GM12878 (cell line): ENCODE results near the gene ERO1A. TPM values are rescaled to one million over a fixed set of nuclear protein-coding genes. Genes with fewer than 3 reads are reported as not detected.

ENCODE experiments used
- CBFB ChIP-seq: IDR thresholded peaks from 2 replicates; pipeline ENCODE4 v1.6.1; 2016; ENCODE audit warnings: antibody characterized with exemption, low read depth
- DPF2 ChIP-seq: fragments of 450-650 bp; IDR thresholded peaks from 2 replicates; pipeline ENCODE4 v1.6.1; 2017; ENCODE audit warnings: mild to moderate bottlenecking
- E2F8 ChIP-seq: fragments of 450-650 bp; IDR thresholded peaks from 2 replicates; pipeline ENCODE4 v1.6.1; 2018; ENCODE audit warnings: mild to moderate bottlenecking, low read depth, moderate library complexity; ENCODE audit not compliant: partially characterized antibody
- EED ChIP-seq: sonication (generic); IDR thresholded peaks from 2 replicates; pipeline ENCODE4 v1.6.1; 2016; ENCODE audit warnings: antibody characterized with exemption, low read depth
- ESRRA ChIP-seq: IDR thresholded peaks from 2 replicates; pipeline ENCODE4 v1.6.1; 2012; ENCODE audit warnings: mild to moderate bottlenecking, low read length, improper control_type of control experiment
- IKZF1 ChIP-seq: fragments of 450-650 bp; conservative IDR thresholded peaks from 2 replicates; pipeline ENCODE4 v1.6.1; 2017; ENCODE audit warnings: antibody characterized with exemption, mild to moderate bottlenecking
- IKZF2 ChIP-seq, 2 experiments: fragments of 450-650 bp; IDR thresholded peaks; 2 replicates each; pipeline ENCODE4 v1.6.1; 2017; ENCODE audit warnings: mild to moderate bottlenecking in 2 of 2, moderate library complexity in 2 of 2
- JUNB ChIP-seq: IDR thresholded peaks from 2 replicates; pipeline ENCODE4 v1.6.1; 2016; ENCODE audit warnings: antibody characterized with exemption, mild to moderate bottlenecking
- KDM1A ChIP-seq: fragments of 200-600 bp; sonication (generic); IDR thresholded peaks from 2 replicates; pipeline ENCODE4 v1.6.1; 2016; ENCODE audit warnings: borderline replicate concordance
- KLF5 ChIP-seq: fragments of 450-650 bp; IDR thresholded peaks from 2 replicates; pipeline ENCODE4 v1.6.1; 2014; ENCODE audit warnings: mild to moderate bottlenecking; ENCODE audit not compliant: partially characterized antibody
- MAX ChIP-seq: IDR thresholded peaks from 2 replicates; pipeline ENCODE4 v1.6.1; 2012; ENCODE audit warnings: low read depth, low read length, improper control_type of control experiment
- NBN ChIP-seq: fragments of 450-650 bp; IDR thresholded peaks from 2 replicates; pipeline ENCODE4 v1.6.1; 2016
- NFYA ChIP-seq: IDR thresholded peaks from 2 replicates; pipeline ENCODE4 v1.6.1; 2011; ENCODE audit warnings: low read depth, mild to moderate bottlenecking, low read length, improper control_type of control experiment, borderline replicate concordance
- NR2F1 ChIP-seq: fragments of 450-650 bp; conservative IDR thresholded peaks from 2 replicates; pipeline ENCODE4 v1.6.1; 2017; ENCODE audit warnings: mild to moderate bottlenecking
- NRF1 ChIP-seq: conservative IDR thresholded peaks from 2 replicates; pipeline ENCODE4 v1.6.1; 2011; ENCODE audit warnings: mild to moderate bottlenecking, low read depth, low read length, improper control_type of control experiment
- PKNOX1 ChIP-seq: fragments of 450-650 bp; IDR thresholded peaks from 2 replicates; pipeline ENCODE4 v1.6.1; 2016; ENCODE audit warnings: mild to moderate bottlenecking
- PML ChIP-seq: IDR thresholded peaks from 2 replicates; pipeline ENCODE4 v1.6.1; 2012; ENCODE audit warnings: low read length, inconsistent platforms
- RAD51 ChIP-seq: fragments of 450-650 bp; IDR thresholded peaks from 2 replicates; pipeline ENCODE4 v1.6.1; 2016; ENCODE audit warnings: moderate library complexity, mild to moderate bottlenecking, inconsistent platforms
- RB1 ChIP-seq: fragments of 450-650 bp; formaldehyde crosslinking; IDR thresholded peaks from 2 replicates; pipeline ENCODE4 v1.6.1; 2017; ENCODE audit warnings: mild to moderate bottlenecking, borderline replicate concordance
- SIN3A ChIP-seq: IDR thresholded peaks from 2 replicates; pipeline ENCODE4 v1.6.1; 2012; ENCODE audit warnings: low read depth, low read length, improper control_type of control experiment
- SMAD5 ChIP-seq: IDR thresholded peaks from 2 replicates; pipeline ENCODE4 v1.6.1; 2016; ENCODE audit warnings: antibody characterized with exemption, low read depth
- SPI1 ChIP-seq: IDR thresholded peaks from 2 replicates; pipeline ENCODE4 v1.6.1; 2011; ENCODE audit warnings: low read depth, mild to moderate bottlenecking, low read length, moderate library complexity, borderline replicate concordance; ENCODE audit not compliant: insufficient read depth
- SREBF2 ChIP-seq: IDR thresholded peaks from 2 replicates; pipeline ENCODE4 v1.6.1; 2012; ENCODE audit warnings: mild to moderate bottlenecking, low read length
- STAT1 ChIP-seq: fragments of 450-650 bp; conservative IDR thresholded peaks from 2 replicates; pipeline ENCODE4 v1.6.1; 2014; ENCODE audit warnings: antibody characterized with exemption, mild to moderate bottlenecking
- TBL1XR1 ChIP-seq: IDR thresholded peaks from 2 replicates; pipeline ENCODE4 v1.6.1; 2012; ENCODE audit warnings: low read depth, low read length, improper control_type of control experiment
- USF1 ChIP-seq: IDR thresholded peaks from 2 replicates; pipeline ENCODE4 v1.6.1; 2011; ENCODE audit warnings: borderline replicate concordance, low read depth, mild to moderate bottlenecking, moderate library complexity, mixed read lengths, low read length; ENCODE audit not compliant: insufficient read depth; ENCODE audit errors: extremely low read length
- WRNIP1 ChIP-seq: IDR thresholded peaks from 2 replicates; pipeline ENCODE4 v1.6.1; 2011; ENCODE audit warnings: low read depth, low read length, improper control_type of control experiment, borderline replicate concordance
- YBX1 ChIP-seq: fragments of 450-650 bp; IDR thresholded peaks from 2 replicates; pipeline ENCODE4 v1.6.1; 2016; ENCODE audit warnings: antibody characterized with exemption
- ZNF274 ChIP-seq: IDR thresholded peaks from one replicate; pipeline ENCODE4 v1.8.0; 2011; ENCODE audit not compliant: insufficient read length, insufficient read depth
- polyA plus RNA-seq, 11 experiments: library from polyadenylated mRNA; depleted of rRNA in 4 of 11; unstranded in 6 of 11; stranded (reverse) in 5 of 11; fragments of >200 nt; fragmentation: Nextera tagmentation in 4 of 11; fragmentation: Illumina TruSeq in 1 of 11; extraction: Ambion mirVana in 4 of 11; extraction: Trizol in 1 of 11; gene quantifications; 1 replicate in 1 of 11; 2 replicates in 10 of 11; pipeline versions ENCODE4 v1.2.1 to v1.2.3, GENCODE V29; 2011 to 2016; ENCODE audit warnings: inconsistent platforms in 2 of 11, missing spikeins in 2 of 11, low read depth in 1 of 11
- total RNA-seq, 4 experiments: library from RNA; depleted of rRNA in 3 of 4; stranded (reverse); fragments of >200 nt in 3 of 4; fragmentation: Illumina TruSeq in 1 of 4; extraction: Trizol in 1 of 4; gene quantifications; 2 replicates each; pipeline versions ENCODE4 v1.2.1 to v1.2.3, GENCODE V29; 2013 to 2021

The ERO1A gene
- total and polyA plus RNA-seq, 10 of the 15 experiments (the other 5 are each of a cell fraction or from before 2014, with no cell fraction given), result 17.5 to 93.1 (median 48.5) TPM

- no peak for TF ChIP-seq JUNB
- TF ChIP-seq IKZF1, result peak; percentile 38; the same call in 1 of the 2 replicates
- TF ChIP-seq DPF2, result no peak
- no peak for TF ChIP-seq SREBF2
- TF ChIP-seq STAT1, result no peak
- peak; percentile 37; the same call in 1 of the 2 replicates for TF ChIP-seq SPI1
- no peak for TF ChIP-seq NR2F1
- TF ChIP-seq CBFB, result no peak; the same call in 1 of the 2 replicates
- TF ChIP-seq RB1, result peak; percentile 51; the same call in 1 of the 2 replicates
- TF ChIP-seq KDM1A, result no peak
- peak; percentile 51; the same call in 1 of the 2 replicates for TF ChIP-seq NBN
- TF ChIP-seq YBX1, result no peak
- TF ChIP-seq PML, result peak; percentile 90; the same call in 1 of the 2 replicates
- TF ChIP-seq PKNOX1, result peak; percentile 55
- no peak for TF ChIP-seq WRNIP1
- no peak for TF ChIP-seq E2F8
- peak; percentile 95 for TF ChIP-seq SMAD5
- peak; percentile 84 for TF ChIP-seq SIN3A
- TF ChIP-seq NRF1, result no peak
- TF ChIP-seq MAX, result peak; percentile 27; the same call in 1 of the 2 replicates
- no peak for TF ChIP-seq NFYA
- TF ChIP-seq ZNF274, result no peak
- TF ChIP-seq KLF5, result no peak
- TF ChIP-seq EED, result no peak
- no peak for TF ChIP-seq RAD51
- TF ChIP-seq TBL1XR1, result no peak
- no peak for TF ChIP-seq ESRRA
- no peak for TF ChIP-seq IKZF2 (IDR thresholded peaks at IDR 0.05)
- no peak for TF ChIP-seq USF1
Observed at GRCh38 chr14:52706724-52707706, 11.7 kb upstream of the ERO1A start, which contains the start of gene PSMC6 (continued).
